Mammary epithelial cell (primary cell): ENCODE data around the gene TMEM115.

Source experiments
- CTCF ChIP-seq, 2 donors: IDR thresholded peaks in 1 of 2; conservative IDR thresholded peaks in 1 of 2; 2 replicates each; pipeline ENCODE4 v1.5.1; 2011 to 2012; ENCODE audit warnings: inconsistent platforms in 2 of 2, low read length in 2 of 2, mild to moderate bottlenecking in 2 of 2, control low read depth in 1 of 2, low read depth in 1 of 2; ENCODE audit not compliant: insufficient read depth in 1 of 2; ENCODE audit errors: extremely low read depth in 1 of 2
- EZH2 ChIP-seq: IDR thresholded peaks from 2 replicates; pipeline ENCODE4 v1.6.1; 2012; ENCODE audit warnings: low read length, inconsistent platforms, borderline replicate concordance

- TF ChIP-seq CTCF (conservative IDR thresholded peaks at IDR 0.05 in 1 of 2, IDR thresholded peaks at IDR 0.05 in 1 of 2; ENCODE audit: extremely low read depth in 1 of 2, insufficient read depth in 1 of 2, low read depth in 1 of 2, low read length in 2 of 2) (no peak), EZH2 (no peak)
Measured at GRCh38 chr3:50325497-50326181, 33.7 kb downstream of the TMEM115 start.
